Stomach smooth muscle (tissue), 2 donors: Measurements from ENCODE around the gene CARD9.

Experiments
- H3K27ac ChIP-seq: one replicate; pipeline ENCODE4 v1.7.0; 2013; ENCODE audit warnings: mild to moderate bottlenecking, low read length, inconsistent platforms
- H3K27me3 ChIP-seq, 2 donors: one replicate each; pipeline ENCODE4 v1.7.0; 2013; ENCODE audit warnings: low read length in 2 of 2; ENCODE audit not compliant: insufficient read depth in 2 of 2, control insufficient read depth in 1 of 2
- H3K36me3 ChIP-seq, 2 donors: one replicate each; pipeline ENCODE4 v1.7.0; 2013; ENCODE audit warnings: low read length in 2 of 2; ENCODE audit not compliant: control insufficient read depth in 2 of 2, insufficient read depth in 2 of 2
- H3K4me1 ChIP-seq: one replicate; pipeline ENCODE4 v1.7.0; 2013; ENCODE audit warnings: low read length; ENCODE audit not compliant: control insufficient read depth, insufficient read depth
- H3K4me3 ChIP-seq, 2 donors: one replicate each; pipeline ENCODE4 v1.7.0; 2013; ENCODE audit warnings: low read length in 2 of 2
- H3K9ac ChIP-seq, 2 donors: one replicate each; pipeline ENCODE4 v1.7.0; 2013; ENCODE audit warnings: low read length in 2 of 2, mild to moderate bottlenecking in 1 of 2
- H3K9me3 ChIP-seq, 2 donors: one replicate each; pipeline ENCODE4 v1.7.0; 2013; ENCODE audit warnings: low read length in 2 of 2; ENCODE audit not compliant: control insufficient read depth in 2 of 2
- donor health status: healthy.
- donor health status: Pancreatic carcinoma.

The CARD9 gene

DNA sequence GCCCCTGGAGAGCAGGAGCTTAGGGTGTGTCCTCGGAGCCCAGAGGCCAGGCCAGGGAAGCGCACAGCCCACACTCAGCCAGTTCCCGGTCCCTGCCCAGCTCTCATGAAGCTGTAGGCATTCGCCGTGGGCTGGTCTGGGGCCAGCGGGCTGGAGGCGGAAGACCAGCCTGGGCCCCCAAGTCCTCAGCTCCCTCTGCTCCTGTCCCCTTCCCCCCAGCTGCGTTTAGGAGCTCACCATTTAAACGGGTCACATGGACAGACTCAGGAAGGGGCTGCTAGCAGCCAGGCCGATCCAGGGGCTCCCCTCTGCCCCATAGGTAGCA is 27.4 kb downstream of the CARD9 start:
- Histone ChIP-seq H3K9me3 (no peaks in the 10 kb centered on the region), H3K4me1 (peaks cover 24% of the 10 kb centered on the region), H3K4me3 (peak overlapping the region in 1 of 2 donors; percentile 15), H3K27ac (no peak overlapping the region), H3K36me3 (peaks cover 0 to 3% of the 10 kb centered on the region in 2 donors), H3K27me3 (no peaks in the 10 kb centered on the region), H3K9ac (no peak overlapping the region)

DNA sequence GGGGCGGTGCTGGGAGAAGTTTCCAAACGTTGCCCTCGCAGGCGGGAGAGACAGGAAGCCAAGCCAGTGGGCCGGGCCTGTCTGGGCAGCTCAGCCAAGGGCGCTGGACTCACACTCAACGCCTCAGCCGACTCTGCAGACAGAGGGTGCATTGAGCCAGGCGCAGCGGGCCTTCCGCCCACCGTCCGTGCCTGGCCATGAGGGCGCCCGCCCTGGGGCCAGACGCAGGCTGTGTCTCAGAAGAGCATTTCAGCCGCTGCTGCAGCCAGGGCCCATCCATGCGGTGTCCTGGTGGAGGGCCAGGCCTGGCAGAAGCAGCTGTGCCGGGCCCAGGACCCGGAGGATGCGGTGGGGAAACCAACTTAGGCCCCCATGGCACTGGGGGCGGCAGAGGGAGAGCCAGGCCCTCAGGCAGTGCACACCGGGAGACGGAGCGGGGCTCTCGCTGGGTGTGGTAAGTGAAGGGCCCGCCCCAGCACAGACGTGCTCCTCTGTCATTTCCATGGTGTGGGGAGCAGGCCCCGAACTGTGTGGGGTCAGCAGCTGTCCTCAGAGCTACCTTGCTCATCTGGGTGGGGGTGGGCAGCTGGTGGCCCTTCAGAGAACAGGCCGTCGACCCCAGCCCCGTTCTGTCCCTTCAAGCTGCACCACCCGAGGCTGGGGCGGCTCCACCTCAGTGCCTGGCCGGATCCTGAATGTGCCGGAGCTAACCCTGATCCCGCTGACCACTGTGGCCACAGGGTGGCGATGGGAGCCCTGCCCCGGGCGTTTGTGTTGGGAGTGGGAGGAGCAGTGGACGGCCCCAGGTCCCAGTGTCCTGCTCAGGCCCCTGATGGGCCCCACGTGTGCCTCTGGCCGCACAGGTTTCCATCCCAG is 27.9 kb downstream of the CARD9 start:
- Histone ChIP-seq H3K27me3 (no peaks in the 10 kb centered on the region), H3K4me1 (peaks cover 24% of the 10 kb centered on the region), H3K4me3 (peak overlapping the region in 1 of 2 donors; percentile 15), H3K36me3 (peaks cover 0 to 3% of the 10 kb centered on the region in 2 donors), H3K27ac (no peak overlapping the region), H3K9ac (no peak overlapping the region), H3K9me3 (no peaks in the 10 kb centered on the region)

- no peak overlapping the region for H3K4me3 ChIP-seq
These were observed 28.8 kb downstream of the CARD9 start for GRCh38 chr9:136344544-136345280.

DNA sequence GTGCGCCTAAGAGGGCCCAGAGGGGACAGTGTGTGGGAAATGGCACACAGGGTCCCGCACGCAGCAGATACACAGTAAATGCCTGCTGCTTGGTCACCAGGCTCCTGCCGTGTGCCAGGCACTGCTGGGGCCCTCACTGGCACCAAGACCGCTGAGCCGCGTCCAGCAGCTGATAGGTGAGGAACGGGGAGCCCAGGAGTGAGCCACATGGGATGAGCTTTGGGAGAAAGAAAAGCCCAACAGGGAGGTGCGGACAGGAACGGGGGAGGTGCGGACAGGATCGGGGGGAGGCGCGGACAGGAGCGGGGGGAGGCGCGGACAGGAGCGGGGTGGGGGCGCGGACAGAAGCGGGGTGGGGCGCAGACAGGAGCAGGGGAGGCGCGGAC is 29.6 kb downstream of the CARD9 start:
- no peak overlapping the region for H3K4me3 ChIP-seq
- no peaks in the 10 kb centered on the region for H3K36me3 ChIP-seq
- no peaks in the 10 kb centered on the region for H3K9me3 ChIP-seq
- H3K27me3 ChIP-seq: no peaks in the 10 kb centered on the region
- no peak overlapping the region for H3K27ac ChIP-seq
- H3K9ac ChIP-seq: no peak overlapping the region
- peaks cover 24% of the 10 kb centered on the region for H3K4me1 ChIP-seq

More at GRCh38 chr9:136344544-136345280, 28.8 kb downstream of the CARD9 start:
- Histone ChIP-seq H3K27me3 (no peaks in the 10 kb centered on the region), H3K9ac (no peak overlapping the region), H3K27ac (no peak overlapping the region), H3K4me1 (peaks cover 24% of the 10 kb centered on the region), H3K9me3 (no peaks in the 10 kb centered on the region), H3K36me3 (peaks cover 0 to 3% of the 10 kb centered on the region in 2 donors)

DNA sequence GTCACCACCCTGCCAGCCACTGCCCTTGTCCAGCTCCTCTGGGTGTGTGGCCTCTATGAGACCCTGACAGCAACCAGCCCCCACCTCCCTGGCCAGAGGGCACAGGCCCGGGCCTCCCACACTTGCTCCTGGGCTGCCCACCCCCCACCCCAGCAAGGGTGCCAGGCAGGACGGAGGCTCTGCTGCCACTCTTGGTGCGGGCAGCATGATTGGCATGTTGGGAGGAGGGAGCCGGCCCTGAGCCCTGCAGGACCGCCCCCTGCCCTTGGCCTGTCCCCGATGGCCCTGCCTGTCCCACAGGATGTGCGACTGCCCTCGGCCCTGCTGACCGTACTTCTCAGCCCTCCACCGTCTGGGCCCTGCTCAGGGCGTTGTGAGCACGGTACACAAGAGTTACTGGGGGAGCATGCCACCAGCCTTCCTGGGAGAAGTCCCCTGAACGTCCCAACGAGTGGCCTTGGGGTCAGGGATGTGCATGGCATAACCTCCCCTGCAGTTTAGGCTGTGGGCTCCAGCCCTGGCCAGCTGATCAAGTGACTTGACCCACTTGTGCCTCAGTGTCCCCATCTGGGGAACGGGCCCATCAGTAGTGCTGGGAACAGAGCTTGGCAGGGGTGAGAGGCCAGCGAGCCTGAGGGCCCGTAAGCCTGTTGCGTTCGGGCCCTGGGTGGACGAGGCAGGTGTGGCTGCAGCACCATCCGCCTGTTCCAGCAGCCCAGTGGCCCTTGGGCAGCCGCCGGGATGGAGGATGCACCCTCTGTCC is 30.2 kb downstream of the CARD9 start:
- no peak overlapping the region for H3K9ac ChIP-seq
- H3K9me3 ChIP-seq: no peaks in the 10 kb centered on the region
- H3K4me1 ChIP-seq: peaks cover 24% of the 10 kb centered on the region
- no peaks in the 10 kb centered on the region for H3K36me3 ChIP-seq
- no peaks in the 10 kb centered on the region for H3K27me3 ChIP-seq
- H3K4me3 ChIP-seq: peak overlapping the region; percentile 55 to 69
- H3K27ac ChIP-seq: peak overlapping the region; percentile 24

- Histone ChIP-seq H3K36me3 (no peaks in the 10 kb centered on the region), H3K27me3 (no peaks in the 10 kb centered on the region), H3K4me3 (peak overlapping the region; percentile 55 to 69), H3K9ac (peak overlapping the region; percentile 33 to 47), H3K27ac (peak overlapping the region; percentile 24), H3K9me3 (no peaks in the 10 kb centered on the region), H3K4me1 (peaks cover 24% of the 10 kb centered on the region)
These were observed 31.0 kb downstream of the CARD9 start for GRCh38 chr9:136342181-136343120.

- Histone ChIP-seq H3K4me1 (peaks cover 24% of the 10 kb centered on the region), H3K9me3 (no peaks in the 10 kb centered on the region), H3K36me3 (no peaks in the 10 kb centered on the region), H3K27ac (no peak overlapping the region), H3K4me3 (peak overlapping the region; percentile 55 to 69), H3K27me3 (no peaks in the 10 kb centered on the region), H3K9ac (peak overlapping the region; percentile 33 to 47)
These were observed 31.7 kb downstream of the CARD9 start for GRCh38 chr9:136341769-136342168.

GRCh38 chr9:136341042-136341655 is 32.3 kb downstream of the CARD9 start:
- Histone ChIP-seq H3K9me3 (no peaks in the 10 kb centered on the region), H3K36me3 (peaks cover 0 to 2% of the 10 kb centered on the region in 2 donors), H3K9ac (no peak overlapping the region), H3K27me3 (no peaks in the 10 kb centered on the region), H3K27ac (no peak overlapping the region), H3K4me1 (peaks cover 22% of the 10 kb centered on the region), H3K4me3 (no peak overlapping the region)

GRCh38 chr9:136340356-136341041 is 33.0 kb downstream of the CARD9 start:
- Histone ChIP-seq H3K27ac (no peak overlapping the region), H3K4me1 (peaks cover 18% of the 10 kb centered on the region), H3K9me3 (no peaks in the 10 kb centered on the region), H3K27me3 (no peaks in the 10 kb centered on the region), H3K4me3 (no peak overlapping the region), H3K9ac (no peak overlapping the region), H3K36me3 (peaks cover 0 to 2% of the 10 kb centered on the region in 2 donors)
